GM03348 (cell line): Measurements from ENCODE around the gene B3GNT9.

Experiments
- DNase-seq: peaks from one replicate; pipeline ENCODE4 v3.0.0; 2012; ENCODE audit warnings: low spot score

Gene B3GNT9

GRCh38 chr16:67150833-67151396 lies at the start of gene B3GNT9:
Gene B3GNT9 (minus strand): TSS chr16:67150998. CDS start chr16:67150485, 513 bp downstream.
- DNase-seq, result peak; percentile 94

- DNase-seq, result no peak
These were observed 49.7 kb upstream of the B3GNT9 start for GRCh38 chr16:67200491-67200890.

GRCh38 chr16:67199808-67200198 lies 49.0 kb upstream of the B3GNT9 start:
- no peak for DNase-seq

- peak; percentile 39 for DNase-seq
These were observed 48.4 kb upstream of the B3GNT9 start, which contains the start of gene ELMO3 for GRCh38 chr16:67199011-67199807. Gene ELMO3 (plus strand): TSS chr16:67199131. CDS start chr16:67199327, 196 bp downstream.

- DNase-seq, result peak; percentile 75
These were observed 47.5 kb upstream of the B3GNT9 start for GRCh38 chr16:67198238-67198734.

- no peak for DNase-seq
These were observed 46.9 kb upstream of the B3GNT9 start for GRCh38 chr16:67197704-67198103.

GRCh38 chr16:67196881-67197280 lies 46.1 kb upstream of the B3GNT9 start:
- DNase-seq, result no peak

- no peak for DNase-seq
These were observed 44.9 kb upstream of the B3GNT9 start for GRCh38 chr16:67195676-67196075.

- DNase-seq, result no peak
These were observed 43.5 kb upstream of the B3GNT9 start for GRCh38 chr16:67194260-67194659.

- no peak for DNase-seq
These were observed 42.7 kb upstream of the B3GNT9 start for GRCh38 chr16:67193536-67193935.

GRCh38 chr16:67192781-67193361 lies 42.1 kb upstream of the B3GNT9 start:
- DNase-seq, result no peak

GRCh38 chr16:67191995-67192681 lies 41.3 kb upstream of the B3GNT9 start, which contains the start of gene E2F4:
Gene E2F4 (plus strand): TSS chr16:67192155. CDS start chr16:67192228, 73 bp downstream.
- peak; percentile 97 for DNase-seq

GRCh38 chr16:67191411-67191994 lies 40.7 kb upstream of the B3GNT9 start:
- no peak for DNase-seq

GRCh38 chr16:67190448-67191399 lies 39.9 kb upstream of the B3GNT9 start:
- no peak for DNase-seq

GRCh38 chr16:67190041-67190440 lies 39.2 kb upstream of the B3GNT9 start, which contains the start of gene EXOC3L1:
Gene EXOC3L1 (minus strand): TSS chr16:67190136. CDS start chr16:67189676, 460 bp downstream.
- no peak for DNase-seq

GRCh38 chr16:67188798-67189197 lies 38.0 kb upstream of the B3GNT9 start:
- DNase-seq, result no peak

- no peak for DNase-seq
These were observed 37.5 kb upstream of the B3GNT9 start for GRCh38 chr16:67188323-67188722.

GRCh38 chr16:67187175-67187890 lies 36.5 kb upstream of the B3GNT9 start:
- DNase-seq, result no peak

GRCh38 chr16:67186550-67186950 lies 35.8 kb upstream of the B3GNT9 start:
- DNase-seq, result no peak

- DNase-seq, result no peak
These were observed 34.9 kb upstream of the B3GNT9 start for GRCh38 chr16:67185651-67186134.
